Measurements from ENCODE around the gene PGM5.

The PGM5 gene

DNA sequence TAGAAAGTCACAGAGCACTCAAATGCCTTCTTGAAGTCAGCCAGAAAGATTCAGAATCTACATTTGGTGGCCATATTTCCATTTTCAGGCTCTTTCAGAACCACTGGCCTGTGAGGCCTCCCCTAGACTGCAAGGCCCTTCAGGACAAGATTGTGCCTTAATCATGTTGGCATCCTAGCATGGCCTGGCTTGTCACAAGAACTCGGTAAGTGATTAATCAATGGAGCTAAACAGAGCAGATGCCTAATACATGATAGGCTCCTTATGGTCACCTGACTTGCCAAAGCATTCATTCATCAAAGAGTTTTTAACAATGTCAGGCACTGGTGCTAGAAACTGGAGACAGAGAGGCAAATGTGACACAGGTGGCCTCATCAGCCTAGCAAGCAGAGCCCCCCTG lies 70.3 kb downstream of the PGM5 start:
- TF ChIP-seq, protein P1, sequence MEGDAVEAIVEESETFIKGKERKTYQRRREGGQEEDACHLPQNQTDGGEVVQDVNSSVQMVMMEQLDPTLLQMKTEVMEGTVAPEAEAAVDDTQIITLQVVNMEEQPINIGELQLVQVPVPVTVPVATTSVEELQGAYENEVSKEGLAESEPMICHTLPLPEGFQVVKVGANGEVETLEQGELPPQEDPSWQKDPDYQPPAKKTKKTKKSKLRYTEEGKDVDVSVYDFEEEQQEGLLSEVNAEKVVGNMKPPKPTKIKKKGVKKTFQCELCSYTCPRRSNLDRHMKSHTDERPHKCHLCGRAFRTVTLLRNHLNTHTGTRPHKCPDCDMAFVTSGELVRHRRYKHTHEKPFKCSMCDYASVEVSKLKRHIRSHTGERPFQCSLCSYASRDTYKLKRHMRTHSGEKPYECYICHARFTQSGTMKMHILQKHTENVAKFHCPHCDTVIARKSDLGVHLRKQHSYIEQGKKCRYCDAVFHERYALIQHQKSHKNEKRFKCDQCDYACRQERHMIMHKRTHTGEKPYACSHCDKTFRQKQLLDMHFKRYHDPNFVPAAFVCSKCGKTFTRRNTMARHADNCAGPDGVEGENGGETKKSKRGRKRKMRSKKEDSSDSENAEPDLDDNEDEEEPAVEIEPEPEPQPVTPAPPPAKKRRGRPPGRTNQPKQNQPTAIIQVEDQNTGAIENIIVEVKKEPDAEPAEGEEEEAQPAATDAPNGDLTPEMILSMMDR (conservative IDR thresholded peaks at IDR 0.05; ENCODE audit: low read depth): no peak
- ChIA-PET CTCF (interaction anchor here (0.6 kb wide), 1 partner anchor 46 kb away, joined by 3 read pairs; no protein-coding TSS in a partner anchor), POLR2A (ENCODE audit: low non-redundant PET) (no interaction called here)
- no peak for DNase-seq (ENCODE audit: low spot score)
- no peak overlapping the region for H3K27ac ChIP-seq

DNA sequence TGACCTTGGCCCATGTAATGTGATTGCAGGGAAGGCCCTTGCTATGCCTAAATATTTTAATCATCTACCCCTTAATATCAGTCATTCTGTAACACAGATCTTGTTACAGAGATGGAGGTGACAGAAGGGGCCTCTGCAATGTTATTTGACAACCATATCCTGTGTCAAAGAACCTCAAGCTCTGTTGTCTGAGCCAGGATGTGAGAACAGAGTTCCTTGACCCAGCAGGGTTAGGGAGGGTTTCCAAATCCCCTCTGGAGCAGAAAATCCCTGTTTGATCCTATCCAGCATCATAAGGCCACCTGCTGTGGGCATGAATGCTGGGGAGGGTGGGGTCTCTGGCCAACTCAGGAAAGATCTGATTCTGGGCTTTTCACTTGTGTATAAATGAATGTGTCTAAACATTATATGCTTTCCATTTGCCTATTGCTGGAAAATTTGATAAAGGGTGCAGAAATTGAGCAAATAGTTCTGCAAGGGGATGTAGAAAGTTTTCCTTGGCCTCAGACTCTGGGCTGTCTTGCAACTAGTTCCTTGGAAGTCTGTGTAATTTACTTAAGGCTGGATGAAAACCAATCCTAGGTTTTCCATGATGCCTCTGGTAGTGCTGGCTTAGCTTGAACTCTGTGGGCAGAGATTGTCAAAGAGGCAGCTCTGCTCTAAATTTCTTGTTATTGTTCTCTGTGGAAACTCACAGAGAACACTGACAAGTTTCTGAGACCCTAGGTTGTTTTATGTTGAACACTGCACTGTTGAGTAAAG lies 71.0 kb downstream of the PGM5 start:
- TF ChIP-seq, protein P1 (conservative IDR thresholded peaks at IDR 0.05; ENCODE audit: low read depth): no peak
- POLR2A ChIA-PET (ENCODE audit: low non-redundant PET): no interaction called here
- no peak for DNase-seq (ENCODE audit: low spot score)
- CTCF ChIA-PET: interaction anchor here (0.6 kb wide), 1 partner anchor 47 kb away, joined by 3 read pairs; no protein-coding TSS in a partner anchor
- H3K27ac ChIP-seq: no peak overlapping the region

DNA sequence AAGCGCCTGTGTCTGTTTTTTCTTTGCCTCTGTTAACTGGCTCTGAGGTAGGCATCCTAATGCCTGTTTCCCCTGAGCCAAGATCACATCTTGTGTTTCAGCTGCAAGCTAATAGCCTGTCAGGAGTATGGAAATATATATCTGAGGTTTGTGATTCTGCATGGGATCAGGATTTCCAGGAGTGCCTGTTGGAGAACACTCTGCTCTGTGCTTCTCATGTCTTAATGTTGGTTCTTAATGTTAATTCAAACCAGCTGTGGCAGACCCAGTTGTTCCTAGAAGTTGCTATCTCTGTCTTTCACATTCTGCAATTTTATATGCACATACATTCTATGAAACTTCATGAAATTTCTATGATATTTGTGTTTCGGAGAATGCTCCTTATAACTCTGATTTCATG lies 72.1 kb downstream of the PGM5 start:
- CTCF ChIA-PET: interaction anchor here (0.6 kb wide), 1 partner anchor 9 kb away, joined by 4 read pairs; no protein-coding TSS in a partner anchor
- TF ChIP-seq, protein P1 (conservative IDR thresholded peaks at IDR 0.05; ENCODE audit: low read depth): no peak
- POLR2A ChIA-PET (ENCODE audit: low non-redundant PET): no interaction called here
- no peak overlapping the region for H3K27ac ChIP-seq
- no peak for DNase-seq (ENCODE audit: low spot score)

DNA sequence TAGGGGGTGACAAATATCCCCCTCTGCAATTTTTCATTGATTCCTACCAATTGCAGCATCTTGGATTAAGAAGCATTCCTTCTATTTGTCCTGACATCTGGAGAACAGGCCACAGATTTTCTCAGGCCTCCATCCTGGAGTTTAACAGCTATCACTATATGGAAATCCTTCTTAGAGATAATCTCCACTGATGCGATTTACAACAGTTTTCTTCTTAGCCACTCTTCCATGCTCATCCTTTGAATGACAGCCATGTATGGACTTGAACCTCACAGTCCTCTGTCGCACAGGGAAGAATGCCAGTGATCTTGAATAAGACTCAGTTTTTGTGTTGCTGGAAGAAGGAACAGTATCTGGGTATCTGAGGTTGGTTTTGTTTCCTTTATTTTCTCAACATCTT lies 73.2 kb downstream of the PGM5 start:
- ChIA-PET POLR2A (ENCODE audit: low non-redundant PET) (no interaction called here), CTCF (interaction anchor here (0.6 kb wide), 1 partner anchor 86 kb away, joined by 4 read pairs; no protein-coding TSS in a partner anchor)
- no peak overlapping the region for H3K27ac ChIP-seq
- DNase-seq (ENCODE audit: low spot score): no peak
- TF ChIP-seq, protein P1 (conservative IDR thresholded peaks at IDR 0.05; ENCODE audit: low read depth): no peak

DNA sequence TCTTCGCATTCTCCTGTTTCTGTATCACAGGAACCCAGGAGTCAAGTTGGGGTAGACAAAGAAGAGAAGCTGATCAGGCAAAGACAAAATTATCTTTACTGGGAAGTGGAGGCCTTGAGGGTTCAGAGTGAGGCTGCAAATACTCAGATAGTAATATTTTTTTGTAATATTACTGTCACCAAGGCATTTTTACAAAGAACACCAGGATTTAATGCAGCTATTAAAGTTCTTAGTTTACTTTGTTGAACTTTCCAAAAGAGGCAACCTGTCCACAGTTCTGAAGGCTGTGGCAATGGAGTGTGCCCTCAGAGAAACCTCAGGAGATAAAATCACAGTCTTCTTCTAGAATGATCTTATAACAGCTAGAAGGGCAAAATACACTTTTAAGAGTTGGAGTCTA lies 74.9 kb downstream of the PGM5 start:
- POLR2A ChIA-PET (ENCODE audit: low non-redundant PET): no interaction called here
- CTCF ChIA-PET: interaction anchor here (0.7 kb wide), 1 partner anchor 49 kb away, joined by 3 read pairs; no protein-coding TSS in a partner anchor

DNA sequence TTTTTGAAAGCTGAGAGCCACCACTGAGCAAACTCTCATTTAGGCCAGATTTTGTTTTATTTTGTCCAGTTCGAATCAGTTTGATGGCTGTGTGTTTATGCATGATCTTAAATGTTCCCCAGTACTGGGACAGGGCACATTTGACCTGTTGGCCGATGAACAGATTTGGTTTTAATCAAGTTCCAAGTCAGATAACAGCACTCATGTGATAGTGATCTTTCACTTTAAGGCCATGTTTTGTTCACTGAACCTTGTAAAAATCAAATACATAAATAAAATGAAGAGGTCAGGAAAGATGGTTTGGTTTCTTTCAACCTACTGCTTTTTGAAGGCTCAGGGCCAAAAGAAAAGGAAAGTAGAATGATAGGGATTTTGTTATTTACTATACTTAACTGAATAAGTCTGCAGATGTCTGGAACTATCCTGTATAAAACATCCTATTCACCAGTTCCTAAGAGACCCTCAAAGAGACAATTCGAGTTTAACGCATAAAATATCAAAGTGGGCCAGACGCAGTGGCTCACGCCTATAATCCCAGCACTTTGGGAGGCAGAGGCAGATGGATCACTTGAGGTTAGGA lies 77.2 kb downstream of the PGM5 start:
- DNase-seq (ENCODE audit: low spot score): no peak
- ChIA-PET POLR2A (ENCODE audit: low non-redundant PET) (no interaction called here), CTCF (interaction anchor here (0.6 kb wide), 1 partner anchor 42 kb away, joined by 4 read pairs; no protein-coding TSS in a partner anchor)
- TF ChIP-seq, protein P1 (conservative IDR thresholded peaks at IDR 0.05; ENCODE audit: low read depth): no peak
- H3K27ac ChIP-seq: no peak overlapping the region

More for the DNA sequence above, 74.9 kb downstream of the PGM5 start:
- DNase-seq (ENCODE audit: low spot score): no peak
- no peak overlapping the region for H3K27ac ChIP-seq
- TF ChIP-seq, protein P1 (conservative IDR thresholded peaks at IDR 0.05; ENCODE audit: low read depth): no peak
